Dermis blood vessel endothelial cell (primary cell): ENCODE data around the gene ACOT12. TPM values are rescaled to one million over a fixed set of nuclear protein-coding genes. Genes with fewer than 3 reads are reported as not detected.
A peak's percentile ranks its signal among the peaks of the same experiment; 100 is the strongest.
"Not testable (repeated sequence)": the region's sequence is repeated elsewhere in the genome, so short reads cannot be mapped to it uniquely, and the experiment has no call there.

Experiments used
- DNase-seq: peaks from one replicate; pipeline ENCODE4 v3.0.0; 2010
- total RNA-seq: library from RNA; depleted of rRNA; stranded (reverse); fragments of >200 nt; gene quantifications from 2 replicates; pipeline ENCODE4 v1.2.3, GENCODE V29; 2014

Gene ACOT12
- total RNA-seq, 1 donor from 2014 or later: not detected

DNA sequence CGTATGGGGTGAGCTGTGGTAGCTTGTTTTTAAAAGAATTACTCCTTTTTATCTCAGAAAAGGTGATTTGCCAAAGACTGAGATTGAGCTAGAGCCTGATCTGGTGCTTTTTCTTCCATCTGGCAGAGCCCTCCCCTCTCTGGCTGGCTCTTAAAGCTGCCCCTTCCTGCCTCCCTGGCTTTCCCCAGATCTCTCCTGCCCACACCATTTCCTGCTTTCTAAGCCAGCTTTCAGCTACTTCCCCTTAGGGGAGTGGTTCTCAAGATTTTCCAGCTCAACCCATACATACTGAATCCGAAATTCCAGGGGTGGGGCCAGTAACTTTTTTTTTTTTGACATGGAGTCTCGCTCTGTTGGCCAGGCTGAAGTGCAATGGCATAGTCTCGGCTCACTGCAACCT, 4.8 kb upstream of the ACOT12 start:
- DNase-seq: peak; percentile 4

DNA sequence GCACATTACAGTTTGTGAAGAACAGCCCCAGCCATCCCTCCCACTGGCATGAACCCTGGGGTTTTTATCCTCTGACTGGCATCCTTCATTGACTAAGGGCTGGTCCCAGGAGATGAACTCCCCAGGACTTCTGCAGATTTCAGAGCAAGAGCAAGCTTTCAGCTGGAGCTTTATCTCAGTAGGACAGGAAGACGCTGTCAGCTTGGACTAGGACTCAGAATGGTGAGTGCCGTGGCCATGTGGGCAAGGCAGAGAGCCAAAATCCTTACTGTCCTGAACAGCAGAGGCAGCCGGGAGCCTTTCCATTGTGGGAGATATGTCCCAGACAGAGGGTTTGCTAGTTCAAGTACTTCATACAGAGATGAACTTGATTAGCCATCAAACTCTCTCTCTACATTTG, 3.2 kb upstream of the ACOT12 start:
- DNase-seq: peak; percentile 16

DNA sequence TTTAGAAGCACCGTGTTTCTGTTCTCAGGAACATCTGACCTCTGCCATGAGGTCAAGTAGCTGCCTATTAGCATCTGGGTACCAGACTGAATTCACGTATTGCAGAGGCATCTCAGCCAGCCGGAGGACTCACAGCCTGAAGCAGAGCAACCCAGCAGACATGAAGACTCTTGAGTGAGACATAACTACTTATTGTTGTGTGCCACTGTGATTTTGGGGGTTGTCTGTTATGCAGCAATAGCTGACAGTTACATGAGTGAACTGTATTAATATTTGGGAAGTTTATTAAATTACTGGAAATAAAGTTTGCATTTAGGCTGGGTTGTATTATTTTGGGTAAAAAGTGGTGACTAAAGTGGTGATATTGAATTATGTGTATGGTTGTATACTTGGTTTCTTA, 1.3 kb upstream of the ACOT12 start:
- no peak for DNase-seq

DNA sequence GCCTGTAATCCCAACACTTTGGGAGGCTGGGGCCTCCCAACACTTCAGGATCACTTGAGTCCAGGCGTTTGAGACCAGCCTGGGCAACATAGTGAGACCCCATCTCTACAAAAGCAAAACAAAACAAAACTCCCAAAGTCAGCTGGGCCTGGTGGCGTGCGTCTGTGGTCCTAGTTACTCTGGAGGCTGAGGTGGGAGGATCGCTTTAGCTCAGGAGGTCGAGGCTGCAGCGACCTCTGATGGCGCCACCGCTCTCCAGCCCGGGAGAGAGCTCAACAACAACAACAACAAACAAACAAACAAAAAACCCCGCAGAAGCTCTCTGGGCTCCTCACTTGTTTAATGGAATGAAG, 528 bp downstream of the ACOT12 start:
- DNase-seq: no peak

DNA sequence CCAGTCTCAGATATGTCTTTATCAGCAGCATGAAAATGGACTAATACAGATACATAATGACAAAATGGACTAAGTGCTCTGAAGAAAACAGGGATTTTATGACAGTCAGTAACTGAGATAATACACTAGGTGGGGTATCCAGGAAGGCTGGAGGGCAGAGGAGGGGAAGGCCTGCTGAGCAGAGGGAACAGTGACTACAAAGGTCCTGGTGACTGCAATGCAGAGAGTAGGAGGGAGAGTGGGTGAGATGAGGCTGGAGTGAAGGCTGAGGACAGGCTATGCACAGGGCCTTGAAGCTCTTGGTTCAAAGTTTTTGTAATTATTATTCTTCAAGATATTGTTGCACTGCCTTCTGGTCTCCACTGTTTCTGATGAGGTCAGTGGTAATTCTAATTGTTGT, 4.9 kb downstream of the ACOT12 start:
- DNase-seq: no peak

DNA sequence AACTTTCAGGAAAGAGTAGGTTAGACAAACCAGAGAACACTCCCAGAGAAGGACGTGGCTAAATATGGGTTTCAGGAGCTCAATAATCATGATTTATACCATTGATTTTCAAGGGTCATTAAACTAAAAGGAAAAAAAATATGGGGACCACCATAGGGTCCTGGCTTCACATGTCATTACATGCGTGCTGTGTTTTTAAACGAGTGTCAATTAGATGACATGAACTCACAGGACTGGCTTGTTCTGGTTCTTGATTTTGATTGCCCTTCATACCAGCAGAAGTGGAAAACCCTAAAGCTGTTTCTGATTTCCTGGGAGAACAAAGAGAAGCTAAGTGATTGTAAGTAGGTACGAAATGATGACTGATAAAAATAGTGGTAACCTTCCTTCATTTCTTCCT, 5.8 kb downstream of the ACOT12 start:
- no peak for DNase-seq

DNA sequence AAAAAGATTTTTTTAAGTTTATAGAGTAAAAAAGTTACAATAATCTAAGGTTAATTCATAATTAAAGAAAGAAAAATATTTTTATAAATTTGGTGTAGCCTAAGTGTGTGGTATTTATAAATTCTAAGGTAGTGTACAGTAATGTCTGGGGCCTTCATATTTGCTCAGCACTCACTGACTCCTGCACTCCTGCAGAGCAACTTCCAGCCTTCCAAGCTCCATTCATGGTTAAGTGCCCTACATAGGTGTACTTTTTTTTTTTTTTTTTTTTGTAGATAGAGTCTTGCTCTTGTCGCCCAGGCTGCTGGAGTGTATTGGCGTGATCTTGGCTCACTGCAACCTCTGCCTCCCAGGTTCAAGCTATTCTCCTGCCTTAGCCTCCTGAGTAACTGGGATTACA, 10.1 kb downstream of the ACOT12 start:
- no peak for DNase-seq

DNA sequence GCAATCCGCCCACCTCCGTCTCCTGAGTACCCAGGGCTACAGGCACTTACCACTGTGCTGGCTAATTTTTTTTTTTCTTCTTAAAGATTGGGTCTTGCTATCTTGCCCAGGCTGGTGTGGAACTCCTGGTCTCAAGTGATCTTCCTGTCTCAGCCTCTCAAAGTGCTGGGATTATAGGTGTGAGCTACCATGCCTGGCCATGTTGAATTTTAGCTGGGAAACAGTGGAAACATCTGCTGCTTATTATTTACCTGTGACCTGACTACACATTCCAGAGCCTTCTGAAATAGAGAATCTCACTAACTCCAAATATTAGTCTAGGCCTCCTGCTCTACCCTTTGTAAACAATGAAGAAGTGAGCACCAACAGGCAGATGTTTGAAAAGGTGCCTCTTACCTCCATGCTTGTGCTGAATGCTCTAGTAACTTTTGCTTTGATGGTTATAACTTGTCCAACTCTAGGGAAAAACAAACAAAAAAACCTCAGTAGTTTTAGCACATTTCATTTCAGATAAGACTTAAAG, 22.5 kb downstream of the ACOT12 start:
- DNase-seq: no peak

DNA sequence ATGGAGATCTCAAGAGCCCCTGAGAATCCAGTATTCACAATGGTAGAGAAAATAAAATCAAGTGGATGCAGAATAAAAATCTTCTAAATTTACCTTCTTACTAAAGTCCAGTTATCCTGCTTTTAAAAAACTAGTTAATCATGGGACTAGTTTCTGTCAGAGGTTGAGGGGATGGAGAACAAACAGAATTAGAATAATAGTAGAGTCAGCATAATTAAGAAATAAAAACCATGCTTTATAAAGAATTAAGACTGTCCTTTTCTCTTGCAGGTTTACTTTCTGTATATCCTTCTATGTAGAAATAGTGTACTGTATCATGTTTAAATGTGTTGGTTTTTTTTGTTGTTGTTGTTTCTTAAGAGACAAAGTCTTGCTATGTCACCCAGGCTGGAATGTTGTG, 23.0 kb downstream of the ACOT12 start:
- no peak for DNase-seq

DNA sequence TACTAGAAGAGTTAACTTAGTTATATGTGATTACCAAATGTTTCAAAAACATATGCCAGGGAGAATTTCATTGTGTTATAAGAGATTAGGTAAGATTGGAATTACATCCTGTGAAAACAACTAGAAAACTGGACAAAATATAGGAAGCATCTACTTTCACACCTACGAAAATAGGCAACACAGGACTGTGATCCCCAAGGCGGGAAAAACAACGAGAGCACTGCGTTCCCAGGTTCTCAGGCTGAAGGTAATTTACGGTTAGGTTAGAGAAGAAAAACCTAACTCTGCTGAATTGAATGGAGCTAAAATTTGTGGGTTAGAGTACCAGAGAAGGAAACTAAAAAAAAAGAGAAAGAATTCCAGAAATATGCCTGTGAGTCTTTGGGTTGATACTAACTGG, 28.4 kb downstream of the ACOT12 start:
- DNase-seq: no peak

DNA sequence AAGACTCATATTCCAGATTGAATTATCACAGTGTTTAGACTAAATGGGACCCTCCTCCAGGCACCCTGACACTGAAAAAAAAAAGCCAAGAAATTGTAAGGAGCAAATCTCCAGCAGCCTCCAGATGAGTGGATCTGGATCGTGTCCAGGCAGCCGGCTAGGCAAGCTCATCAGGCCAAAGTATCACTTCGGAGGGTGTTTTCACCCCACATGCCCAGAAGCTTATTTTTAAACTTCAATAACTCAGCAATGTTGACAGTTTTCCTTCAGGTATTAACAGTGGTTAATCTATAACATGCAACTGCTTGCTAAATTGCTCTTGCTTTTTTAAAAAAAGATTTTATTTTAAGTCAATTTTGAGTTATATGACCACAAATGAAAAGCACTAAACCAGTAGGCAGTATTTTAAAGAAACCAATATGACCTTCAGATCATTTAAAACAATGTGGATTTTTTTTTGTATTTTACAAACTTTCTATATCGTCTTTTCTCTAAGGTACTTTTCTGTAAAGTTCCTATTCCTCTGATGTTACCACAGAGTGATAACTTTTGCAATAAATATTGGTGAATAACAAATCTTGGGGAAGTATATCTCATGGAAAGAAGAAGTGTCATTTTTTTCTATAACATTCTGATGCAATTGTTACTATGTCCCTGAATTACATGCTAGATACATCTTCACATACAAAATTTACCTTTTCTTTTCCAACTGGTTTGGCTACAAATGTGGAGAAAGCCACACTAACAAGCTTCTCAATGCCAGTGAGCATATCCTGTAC, 30.7 kb downstream of the ACOT12 start:
- DNase-seq: no peak

DNA sequence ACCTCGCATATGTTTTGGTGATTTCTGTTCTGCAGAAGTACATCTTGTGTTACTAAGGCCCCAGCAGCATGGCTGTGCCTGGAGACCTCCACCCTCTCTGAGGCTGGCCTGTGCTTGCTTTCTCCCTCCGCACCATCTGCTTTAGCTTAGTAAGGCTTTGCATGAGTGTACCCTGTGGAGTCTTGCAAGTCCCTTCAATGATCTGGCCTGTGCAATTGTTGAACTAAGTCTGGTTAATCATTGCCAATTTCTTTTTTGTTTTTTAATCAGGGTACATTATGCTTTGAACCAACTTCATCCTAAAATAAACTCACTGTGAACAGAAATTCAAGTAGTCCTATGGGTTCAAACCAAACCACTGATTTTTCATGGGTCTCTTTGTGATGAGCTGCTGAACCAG, 32.3 kb downstream of the ACOT12 start:
- DNase-seq: no peak

DNA sequence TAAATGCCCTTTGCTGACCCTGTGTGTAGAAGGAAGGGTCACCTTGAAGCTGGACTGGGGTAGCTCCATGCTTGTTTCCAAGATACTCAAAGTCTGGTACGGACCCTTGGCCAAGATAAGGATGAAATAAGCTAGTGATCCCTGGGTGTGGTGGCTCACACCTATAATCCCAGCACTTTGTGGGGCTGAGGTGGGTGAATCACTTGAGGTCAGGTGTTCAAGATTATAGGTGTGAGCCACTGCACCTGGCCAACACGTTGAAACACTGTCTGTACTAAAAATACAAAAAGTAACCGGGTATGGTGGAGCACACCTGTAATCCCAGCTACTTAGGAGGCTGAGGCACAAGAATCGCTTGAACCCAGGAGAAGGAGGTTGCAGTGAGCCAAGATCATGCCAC, 33.3 kb downstream of the ACOT12 start:
- no peak for DNase-seq

DNA sequence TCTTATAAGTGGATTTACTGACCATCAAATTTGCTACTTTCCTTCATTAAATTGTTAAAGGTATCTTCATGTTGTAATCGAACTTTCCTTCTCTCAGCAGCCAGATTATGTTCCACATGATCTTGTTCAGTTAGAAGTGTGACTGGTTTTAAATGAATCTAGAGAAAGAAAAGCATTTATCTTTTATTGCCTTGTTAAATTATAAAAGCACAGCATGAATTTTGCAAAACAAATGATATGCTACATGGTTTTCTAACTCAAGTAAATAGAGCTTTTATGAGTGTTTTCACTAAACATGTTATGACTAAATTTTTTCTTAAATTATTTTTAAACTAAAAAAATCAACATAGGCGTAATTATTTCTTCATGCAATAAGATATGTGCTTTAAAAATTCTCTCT, 34.1 kb downstream of the ACOT12 start:
- DNase-seq: no peak

DNA sequence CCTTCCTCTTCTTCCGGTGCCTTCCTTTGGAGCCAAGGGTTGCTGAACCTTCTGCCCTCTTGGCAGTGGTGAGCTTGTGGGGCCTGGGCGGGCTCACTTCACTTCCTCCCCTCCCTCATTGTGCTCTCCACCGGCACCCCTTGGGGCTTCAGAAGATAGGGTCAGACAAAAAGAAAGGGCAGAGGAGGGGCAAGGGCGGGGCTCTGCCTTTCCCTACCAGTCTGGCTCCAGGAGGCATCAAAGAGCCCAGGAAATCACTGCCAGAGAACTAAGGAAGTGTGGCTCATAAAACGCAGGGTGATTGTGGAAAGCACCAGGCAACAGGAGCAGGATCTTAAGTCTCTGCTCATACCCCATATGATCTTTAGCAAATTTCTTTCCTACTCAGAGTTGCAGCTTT, 34.8 kb downstream of the ACOT12 start:
- no peak for DNase-seq

DNA sequence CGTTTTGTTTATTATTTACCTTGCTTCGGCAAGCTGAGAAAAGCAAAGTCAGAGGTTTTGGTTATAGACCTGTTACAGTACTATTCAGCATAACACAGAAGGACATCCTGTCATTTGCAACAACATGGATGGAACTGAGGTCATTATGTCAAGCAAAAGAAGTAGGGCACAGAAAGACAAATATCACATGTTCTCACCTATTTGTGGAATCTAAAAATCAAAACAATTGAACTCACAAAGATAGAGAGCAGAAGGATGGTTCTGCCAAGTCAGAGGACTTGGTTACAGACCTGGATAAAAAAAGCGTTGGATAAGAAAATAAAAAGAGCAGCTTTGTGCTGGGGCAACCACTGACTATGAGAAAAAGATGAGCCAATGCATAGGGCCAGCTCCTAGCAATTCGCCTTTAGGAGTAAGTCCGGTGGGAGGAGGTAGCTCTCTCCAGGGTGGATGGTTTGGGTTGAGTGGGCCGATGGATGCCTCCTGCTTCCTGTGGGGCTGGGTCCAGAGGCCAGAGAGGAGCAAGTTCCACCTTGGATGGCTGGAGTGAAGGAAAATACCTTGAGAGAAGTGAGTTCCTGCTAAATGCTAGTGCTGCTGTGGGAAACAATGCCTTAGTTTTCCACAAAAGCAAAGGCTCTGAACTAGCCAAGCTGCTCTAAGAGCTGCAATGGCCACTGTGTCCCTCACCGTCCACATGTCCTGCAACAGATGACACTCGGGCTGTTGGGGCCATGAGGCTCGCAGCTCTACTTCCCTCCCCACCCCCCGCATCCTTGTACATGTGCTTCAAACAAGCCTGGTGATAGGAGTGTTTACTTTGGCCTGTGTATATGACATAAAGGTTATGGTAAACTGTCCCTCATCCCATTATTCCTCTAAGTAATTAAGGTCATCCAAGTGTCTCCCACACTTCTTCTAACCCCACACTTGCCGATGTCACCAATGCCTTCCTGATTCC, 38.4 kb downstream of the ACOT12 start:
- DNase-seq: no peak

DNA sequence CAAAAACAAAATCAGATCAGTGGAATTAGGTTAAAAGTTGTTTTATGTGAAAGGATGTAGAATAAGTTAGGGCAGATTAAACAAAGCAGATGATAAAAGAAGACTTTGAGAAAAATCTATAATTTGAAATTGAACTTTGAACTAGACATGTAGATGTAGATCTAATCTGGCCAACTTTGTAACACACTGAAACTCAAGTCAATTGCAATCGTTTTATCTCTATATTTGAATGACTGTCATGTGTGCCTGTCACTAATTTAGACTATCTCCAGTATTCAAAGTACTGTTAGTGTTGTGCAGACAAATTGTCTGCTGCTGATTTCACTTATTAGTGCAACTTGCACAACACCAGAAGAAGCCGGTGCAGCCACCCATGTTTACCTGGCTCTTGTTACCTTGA, 39.8 kb downstream of the ACOT12 start:
- DNase-seq: no peak

DNA sequence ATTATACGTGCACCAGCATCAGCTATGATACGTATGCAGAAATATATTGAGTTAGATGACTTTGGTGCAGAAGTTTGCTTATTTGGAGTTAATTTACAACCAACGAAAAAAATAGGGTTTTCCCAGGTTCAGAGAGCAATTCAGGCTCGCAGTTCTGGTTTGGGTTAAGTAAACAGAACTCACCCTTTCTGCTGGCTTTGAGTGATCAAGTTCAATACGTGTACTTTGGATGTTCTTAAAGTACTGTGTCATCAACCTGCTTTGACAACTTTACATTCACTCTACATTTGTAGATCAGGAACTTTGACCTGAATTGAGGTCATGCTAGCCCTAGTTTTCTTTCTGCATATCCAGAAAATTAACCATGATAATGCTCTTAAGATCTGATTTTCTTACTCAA, 40.7 kb downstream of the ACOT12 start:
- DNase-seq: no peak

DNA sequence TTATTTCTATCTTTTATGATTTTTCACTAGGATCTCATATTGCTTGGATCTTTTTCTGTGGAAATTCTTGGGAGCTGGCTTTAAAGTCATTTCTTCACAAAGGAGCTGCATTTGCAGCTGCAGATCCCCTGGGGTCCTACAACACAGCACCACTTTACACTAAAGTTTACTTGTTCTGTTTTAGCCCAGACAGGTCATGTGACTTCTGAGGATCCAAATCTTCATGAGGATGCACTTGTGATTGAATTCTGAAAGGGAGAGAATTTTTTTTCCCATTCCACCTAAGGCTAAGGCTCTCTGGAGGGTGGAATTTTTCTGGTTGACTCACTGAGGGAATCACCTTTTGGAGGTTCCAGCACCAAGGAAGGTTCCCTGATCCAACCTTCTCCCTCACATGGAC, 43.4 kb downstream of the ACOT12 start:
- DNase-seq: no peak

DNA sequence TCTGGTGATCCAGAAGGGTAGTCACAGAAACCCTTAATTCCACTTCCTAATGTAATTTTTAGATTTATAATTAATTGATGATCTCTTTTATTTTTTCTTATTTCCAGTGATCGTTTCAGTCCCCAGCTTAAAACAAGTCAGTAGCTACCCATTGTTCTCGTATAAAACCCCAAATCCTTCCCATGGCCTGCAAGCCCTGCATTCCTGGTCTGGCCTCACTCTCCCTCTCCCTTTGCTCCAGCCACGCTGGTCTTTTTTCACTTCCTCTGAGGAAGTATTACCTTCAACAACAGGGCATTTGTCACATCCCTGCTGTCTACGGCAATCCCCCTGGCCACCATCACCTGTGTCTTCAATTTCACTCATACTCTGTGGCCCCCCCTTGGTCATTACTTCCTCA, 44.8 kb downstream of the ACOT12 start:
- no peak for DNase-seq

DNA sequence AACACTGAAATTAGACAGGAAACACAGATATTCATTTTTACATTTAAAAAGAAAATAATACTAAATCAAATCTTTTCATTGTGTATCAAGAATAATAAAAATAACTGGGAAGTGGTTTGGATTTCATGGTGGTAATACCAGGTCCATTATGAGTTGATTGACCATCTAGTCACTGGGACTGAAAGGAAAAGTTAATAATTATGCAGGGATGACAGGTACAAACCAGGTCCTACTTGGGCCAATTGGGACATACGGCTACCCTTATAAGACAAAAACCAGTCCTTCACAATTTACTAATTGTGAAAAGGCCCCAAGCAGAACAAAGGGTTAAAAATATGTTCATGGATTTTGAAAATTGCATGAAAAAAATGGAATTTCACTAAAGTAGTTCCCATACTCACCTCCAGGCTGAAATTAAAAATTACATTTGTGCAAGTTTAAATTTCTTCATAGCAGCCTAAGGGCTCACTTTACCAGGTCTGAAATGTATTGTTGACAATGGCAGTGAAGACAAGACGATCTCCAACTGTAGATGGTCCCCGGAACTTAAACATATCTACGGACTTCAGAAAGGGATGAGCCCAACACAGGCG, 48.4 kb downstream of the ACOT12 start:
- no peak for DNase-seq

DNA sequence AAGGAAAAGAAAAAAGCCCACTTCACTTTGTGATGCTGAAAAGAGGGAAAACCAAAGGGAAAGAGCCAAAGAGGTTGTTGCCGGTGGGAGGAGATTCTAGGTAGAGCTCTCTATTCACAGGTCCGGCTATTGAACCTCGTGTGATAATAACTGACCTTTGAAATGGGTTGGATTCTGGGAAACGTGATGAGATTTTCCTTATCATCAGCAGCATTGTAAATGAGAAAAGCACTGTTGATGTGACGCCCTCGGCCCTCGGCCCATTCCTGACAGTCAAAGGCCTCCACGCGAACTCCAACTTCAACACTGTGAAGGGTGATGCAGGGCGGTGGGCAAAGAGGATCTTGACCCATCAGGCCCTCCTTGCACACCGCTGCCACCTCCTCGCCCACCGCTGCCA, 49.2 kb downstream of the ACOT12 start:
- no peak for DNase-seq

DNA sequence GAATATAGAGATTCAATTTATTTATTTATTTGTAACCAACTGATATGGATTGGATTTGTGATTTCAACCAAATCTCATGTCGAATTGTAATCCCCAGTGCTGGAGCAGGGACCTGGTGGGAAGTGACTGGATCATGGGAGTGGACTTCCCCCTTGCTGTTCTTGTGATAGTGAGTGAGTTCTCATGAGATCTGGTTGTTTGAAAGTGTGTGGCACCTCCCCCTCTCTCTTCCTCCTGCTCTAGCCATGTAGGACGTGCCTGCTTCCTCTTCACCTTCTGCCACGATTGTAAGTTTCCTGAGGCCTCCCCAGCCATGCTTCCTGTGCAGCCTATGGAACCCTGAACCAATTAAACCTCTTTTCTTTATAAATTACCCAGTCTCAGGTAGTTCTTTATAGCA, 55.7 kb downstream of the ACOT12 start:
- DNase-seq: not testable (repeated sequence)

DNA sequence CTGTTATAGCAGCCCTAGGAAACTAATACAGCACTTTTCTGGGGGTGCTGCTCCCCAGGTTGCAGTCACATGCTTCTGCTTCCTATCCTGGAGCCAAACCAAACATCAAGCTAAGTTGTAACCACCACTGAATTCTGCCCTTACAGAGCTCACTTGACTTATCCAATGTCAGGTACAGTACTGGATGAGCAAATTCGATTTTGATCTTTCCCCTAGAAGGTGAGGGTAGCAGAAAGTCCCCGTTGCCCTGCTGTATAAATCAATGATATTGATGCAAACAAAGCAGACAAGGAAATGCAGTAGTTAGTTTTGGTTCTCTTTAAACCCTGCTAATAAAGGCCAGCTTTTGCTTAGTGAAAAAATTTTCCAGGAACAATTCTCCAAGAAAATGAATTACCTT, 56.1 kb downstream of the ACOT12 start:
- no peak for DNase-seq
